SJSA1 (cell line): ENCODE measurements around the gene HS1BP3. TPM values are rescaled to one million over a fixed set of nuclear protein-coding genes. Genes with fewer than 3 reads are reported as not detected.

ENCODE experiments used
- DNase-seq, 2 experiments: peaks; one replicate each; pipeline ENCODE4 v3.0.0-alpha.2; 2015 to 2020; ENCODE audit warnings: low spot score in 2 of 2, low read depth in 1 of 2
- H3K27ac ChIP-seq: fragments of 250-450 bp; sonication (Bioruptor Pico); 2 replicates; pipeline ENCODE4 v1.5.1; 2020; ENCODE audit warnings: mild to moderate bottlenecking, moderate library complexity
- H3K27me3 ChIP-seq: fragments of 250-450 bp; sonication (Bioruptor Pico); replicated peaks from 2 replicates; pipeline ENCODE4 v1.5.1; 2020; ENCODE audit warnings: mild to moderate bottlenecking, moderate library complexity
- H3K36me3 ChIP-seq: fragments of 250-450 bp; sonication (Bioruptor Pico); 2 replicates; pipeline ENCODE4 v1.5.1; 2020; ENCODE audit warnings: mild to moderate bottlenecking
- H3K4me1 ChIP-seq: fragments of 250-450 bp; sonication (Bioruptor Pico); replicated peaks from 2 replicates; pipeline ENCODE4 v1.6.1; 2021; ENCODE audit warnings: mild to moderate bottlenecking
- H3K4me3 ChIP-seq: fragments of 250-450 bp; sonication (Bioruptor Pico); 2 replicates; pipeline ENCODE4 v1.5.1; 2020; ENCODE audit warnings: mild to moderate bottlenecking
- H3K9me3 ChIP-seq: fragments of 250-450 bp; sonication (Bioruptor Pico); replicated peaks from 2 replicates; pipeline ENCODE4 v1.5.1; 2020; ENCODE audit warnings: mild to moderate bottlenecking
- total RNA-seq: library from RNA; depleted of rRNA; stranded (reverse); fragments of >200 nt; shearing (Covaris generic); gene quantifications from 2 replicates; pipeline ENCODE4 v1.2.3, GENCODE V29; 2014

The HS1BP3 gene
- total RNA-seq, 1 experiment from 2014 or later = 17.2 TPM

DNA sequence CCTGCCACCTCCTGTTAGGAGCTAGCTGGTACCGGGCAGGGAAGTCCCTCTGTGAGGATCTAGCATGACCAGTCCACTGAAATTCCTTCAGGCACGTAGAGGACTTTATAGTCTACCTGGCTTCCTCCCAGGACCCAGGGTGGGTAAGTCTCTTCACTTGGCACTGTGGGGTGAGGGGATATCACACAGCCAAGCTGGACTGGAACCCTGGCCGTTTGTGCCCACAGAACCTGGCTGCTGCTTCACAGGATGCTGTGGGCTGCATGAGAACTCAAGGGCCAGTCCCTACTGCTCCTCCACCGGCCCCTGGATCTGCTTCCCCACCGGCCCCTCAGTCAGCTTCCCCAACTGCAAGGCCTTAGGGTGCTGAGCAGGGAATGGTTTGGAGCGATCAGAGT, 35.8 kb downstream of the HS1BP3 start:
- H3K4me3 ChIP-seq = no peak overlapping the region
- H3K27ac ChIP-seq = no peak overlapping the region
- 0 out of 2 replicates have a peak, but pooled peaks cover 5% of the 10 kb centered on the region for H3K36me3 ChIP-seq
- no peak for DNase-seq
- peaks cover 45% of the 10 kb centered on the region for H3K4me1 ChIP-seq
- no peaks in the 10 kb centered on the region for H3K9me3 ChIP-seq
- H3K27me3 ChIP-seq = no peaks in the 10 kb centered on the region

DNA sequence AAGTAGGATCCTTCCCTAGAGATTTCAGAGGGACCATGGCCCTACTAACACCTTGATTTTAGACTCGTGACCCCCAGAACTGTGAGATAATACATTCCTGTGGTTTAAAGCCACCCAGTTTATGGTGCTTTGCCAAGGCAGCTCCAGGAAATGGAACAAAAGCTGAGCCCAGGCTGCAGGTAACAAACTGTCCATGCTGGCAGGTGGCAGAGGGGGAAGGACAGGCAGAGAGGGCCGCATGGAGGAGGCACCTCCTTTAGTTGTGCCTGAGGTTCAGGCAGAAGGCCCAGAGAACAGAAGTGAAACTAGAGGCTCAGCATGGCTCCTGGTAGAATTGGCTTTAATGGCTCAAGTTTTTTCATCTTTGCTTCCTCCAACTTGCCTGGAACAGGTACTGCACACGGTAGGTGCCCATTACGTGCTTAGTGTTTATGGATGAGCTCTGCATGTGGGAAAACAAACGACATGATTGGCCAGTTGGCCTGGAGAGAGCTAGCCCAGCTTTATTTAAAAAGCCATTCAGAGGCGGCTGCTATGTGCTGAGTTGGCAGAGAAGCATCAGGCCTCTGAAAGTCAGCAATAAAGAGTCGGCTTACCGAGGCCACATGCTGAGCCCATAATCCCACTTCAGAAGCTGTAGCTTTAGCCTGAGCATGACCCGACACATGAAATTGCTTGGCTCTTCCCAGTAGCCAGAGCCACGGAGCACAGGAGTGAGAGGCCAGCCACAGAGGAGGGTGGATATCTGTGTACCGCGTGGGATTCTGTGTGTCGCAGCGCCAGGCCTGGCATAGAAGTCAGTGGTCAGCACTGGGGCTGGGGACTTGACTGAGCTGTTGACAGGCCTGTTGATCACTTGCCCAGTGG, 36.5 kb downstream of the HS1BP3 start:
- Histone ChIP-seq H3K4me1 (peaks cover 42% of the 10 kb centered on the region), H3K9me3 (no peaks in the 10 kb centered on the region), H3K36me3 (0 out of 2 replicates have a peak, but pooled peaks cover 5% of the 10 kb centered on the region), H3K27me3 (no peaks in the 10 kb centered on the region), H3K4me3 (no peak overlapping the region), H3K27ac (no peak overlapping the region)
- DNase-seq = no peak

DNA sequence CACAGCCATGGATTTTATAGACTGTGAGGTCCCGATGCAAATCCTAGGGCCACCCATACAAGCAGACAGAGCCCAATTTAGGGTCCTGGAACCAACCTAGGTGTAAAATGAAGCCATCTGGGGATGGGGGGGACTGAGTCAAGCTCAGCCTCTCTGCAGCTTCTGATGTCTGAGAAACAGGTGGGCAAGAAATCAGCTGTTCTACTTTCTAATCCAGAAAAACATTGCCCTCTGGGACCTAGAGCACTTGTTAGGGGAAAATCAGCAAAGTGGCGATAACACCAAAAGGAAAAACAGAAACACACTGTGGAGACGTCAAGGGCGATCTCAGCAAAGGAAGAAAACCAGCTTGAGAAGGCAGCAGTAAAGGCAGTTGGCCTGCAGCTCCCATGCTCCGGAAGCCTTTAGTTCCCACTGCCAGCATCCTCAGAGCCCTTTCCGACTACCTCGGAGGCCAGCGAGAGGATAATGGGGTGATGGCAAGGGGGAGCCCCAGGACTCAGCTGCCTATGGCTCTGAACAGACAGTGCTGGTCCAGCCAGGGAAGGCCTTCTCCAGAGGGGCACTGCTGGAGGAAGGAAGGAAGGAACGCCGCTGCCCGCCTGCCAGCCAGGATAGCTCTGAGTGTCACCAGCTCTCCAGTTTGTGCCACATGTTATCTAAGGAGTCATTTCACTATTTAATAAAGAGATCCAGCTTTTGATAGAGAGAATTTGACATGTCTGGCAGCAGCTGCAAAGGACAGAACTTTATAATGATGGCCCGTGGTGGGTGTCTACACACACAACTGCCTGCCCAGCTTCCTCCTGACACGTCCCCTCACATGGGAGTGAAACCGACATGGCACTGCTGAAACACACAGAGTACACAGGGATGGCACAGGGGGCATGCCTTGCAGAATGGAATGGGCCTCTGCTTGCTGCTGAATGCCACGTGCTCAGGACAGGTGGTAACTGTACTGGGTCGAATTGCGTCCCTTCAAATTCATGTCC, 37.7 kb downstream of the HS1BP3 start:
- DNase-seq = no peak
- peaks cover 30% of the 10 kb centered on the region for H3K4me1 ChIP-seq

DNA sequence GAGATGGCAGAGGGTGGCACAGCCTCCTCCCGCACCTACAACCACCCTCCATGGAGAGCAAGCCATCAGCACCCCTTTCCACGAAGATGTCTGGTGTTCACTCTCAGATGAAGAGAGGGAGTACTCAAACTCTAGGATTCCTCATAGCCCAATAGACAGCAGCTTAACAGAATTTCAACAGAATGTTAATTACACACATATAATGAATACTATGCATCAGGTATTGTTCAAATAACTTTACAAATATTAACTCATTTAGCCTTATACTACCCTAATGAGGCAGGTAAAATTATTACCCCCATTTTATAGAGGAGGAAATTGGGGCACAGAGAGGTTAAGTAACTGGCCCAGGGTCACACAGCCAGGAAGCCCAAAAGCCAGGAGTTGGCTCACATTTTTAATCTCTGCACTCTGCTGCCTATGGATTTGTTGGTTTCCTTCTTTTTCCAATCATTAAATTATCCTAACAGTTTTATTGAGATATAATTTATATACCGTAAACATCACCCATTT, 39.0 kb downstream of the HS1BP3 start:
- Histone ChIP-seq H3K36me3 (no peaks in the 10 kb centered on the region), H3K27ac (peak overlapping the region; percentile 58), H3K27me3 (no peaks in the 10 kb centered on the region), H3K9me3 (no peaks in the 10 kb centered on the region; the same call in 1 of the 2 replicates), H3K4me3 (no peak overlapping the region), H3K4me1 (peaks cover 18% of the 10 kb centered on the region)
- DNase-seq = no peak

More for the DNA sequence above, 37.7 kb downstream of the HS1BP3 start:
- Histone ChIP-seq H3K27me3 (no peaks in the 10 kb centered on the region), H3K4me3 (no peak overlapping the region), H3K36me3 (no peaks in the 10 kb centered on the region), H3K9me3 (no peaks in the 10 kb centered on the region), H3K27ac (no peak overlapping the region)

DNA sequence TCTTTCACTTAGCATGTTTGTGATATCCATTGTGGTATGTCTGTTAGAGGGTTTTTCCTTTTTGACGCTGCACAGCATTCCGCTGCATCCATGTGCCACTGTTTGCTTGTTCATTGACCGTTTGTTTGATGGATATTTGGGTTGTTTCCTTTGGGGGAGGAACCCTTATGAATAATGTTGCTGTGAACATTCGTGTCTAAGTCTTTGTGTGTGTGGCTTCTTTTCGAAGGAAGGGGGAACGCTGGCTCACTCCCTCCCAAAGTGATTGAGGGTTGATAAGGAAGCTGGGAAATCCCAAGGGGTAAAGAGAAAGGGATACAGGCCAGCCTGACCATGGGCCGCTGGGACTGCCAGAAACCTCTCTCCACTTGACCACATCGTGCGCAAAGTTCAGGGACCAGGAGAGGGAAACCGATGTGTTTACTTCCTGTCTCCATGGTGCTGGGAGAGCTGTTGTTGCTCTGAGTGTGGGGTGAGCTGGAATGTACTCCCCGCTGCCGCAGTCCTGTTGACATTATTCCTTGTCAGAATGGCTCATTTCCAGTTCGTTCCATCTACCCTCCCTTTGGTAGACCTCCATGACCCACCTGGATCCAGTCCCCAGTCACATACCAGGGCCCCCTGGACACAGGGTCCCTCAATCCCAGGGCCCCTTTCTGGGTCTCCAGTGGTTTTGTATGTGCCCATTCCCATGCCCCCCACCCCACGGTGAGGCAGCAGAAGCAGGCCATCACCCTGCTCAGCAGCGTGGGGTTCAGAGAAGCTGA, 39.6 kb downstream of the HS1BP3 start:
- Histone ChIP-seq H3K27me3 (no peaks in the 10 kb centered on the region), H3K9me3 (no peaks in the 10 kb centered on the region; the same call in 1 of the 2 replicates), H3K4me1 (peaks cover 18% of the 10 kb centered on the region), H3K27ac (peak overlapping the region; percentile 58), H3K4me3 (no peak overlapping the region), H3K36me3 (no peaks in the 10 kb centered on the region)
- DNase-seq = peak; percentile 84 to 86

DNA sequence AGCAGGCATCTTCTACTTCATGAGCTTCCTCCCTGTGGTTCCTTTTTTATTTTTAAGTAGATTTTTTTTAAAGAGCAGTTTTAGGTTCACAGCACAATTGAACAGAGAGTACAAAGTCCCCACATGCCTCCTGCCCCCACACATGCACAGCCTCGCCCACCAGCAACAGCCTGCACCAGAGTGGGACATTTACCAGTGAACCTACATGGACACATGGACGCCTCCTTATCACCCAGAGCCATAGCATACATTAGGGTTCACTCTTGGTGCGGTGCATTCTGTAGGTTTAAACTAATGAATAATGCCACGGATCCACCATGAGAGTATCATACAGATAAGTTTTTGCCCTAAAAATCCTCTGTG, 40.9 kb downstream of the HS1BP3 start:
- Histone ChIP-seq H3K27ac (no peak overlapping the region), H3K4me3 (no peak overlapping the region), H3K27me3 (no peaks in the 10 kb centered on the region), H3K9me3 (no peaks in the 10 kb centered on the region; the same call in 1 of the 2 replicates), H3K4me1 (peaks cover 18% of the 10 kb centered on the region), H3K36me3 (no peaks in the 10 kb centered on the region)
- no peak for DNase-seq

DNA sequence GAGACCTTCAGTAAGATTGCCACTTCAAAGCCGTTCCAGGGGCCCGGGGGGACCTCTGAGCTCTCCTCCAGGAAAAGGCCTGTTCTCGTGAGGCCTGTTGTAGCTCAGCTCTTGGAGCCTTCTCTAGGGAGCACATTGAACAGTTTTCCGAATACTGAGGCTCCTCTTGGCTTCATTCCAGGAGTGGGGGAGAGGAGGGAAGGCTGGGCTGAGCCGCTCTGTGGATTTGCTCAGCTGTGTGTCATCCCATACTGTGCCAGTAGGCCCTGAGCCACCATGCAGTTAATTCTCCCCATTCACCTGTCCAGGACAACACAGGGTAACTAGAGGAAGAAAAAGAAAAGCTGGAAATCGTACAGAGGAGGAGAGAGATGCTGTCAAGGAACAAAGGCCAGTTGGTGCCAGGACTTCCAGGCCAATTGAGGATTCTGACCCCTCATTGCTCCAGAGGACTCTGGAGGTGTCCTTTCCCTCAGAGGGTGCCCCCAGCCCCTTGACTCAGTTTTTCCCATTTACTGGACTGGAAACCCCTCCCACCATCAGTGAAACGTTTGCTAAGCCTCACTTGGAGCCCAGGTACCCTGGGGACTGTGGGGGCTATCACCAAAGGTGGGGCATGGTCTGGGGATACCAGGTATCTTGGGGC, 41.4 kb downstream of the HS1BP3 start:
- no peak for DNase-seq

DNA sequence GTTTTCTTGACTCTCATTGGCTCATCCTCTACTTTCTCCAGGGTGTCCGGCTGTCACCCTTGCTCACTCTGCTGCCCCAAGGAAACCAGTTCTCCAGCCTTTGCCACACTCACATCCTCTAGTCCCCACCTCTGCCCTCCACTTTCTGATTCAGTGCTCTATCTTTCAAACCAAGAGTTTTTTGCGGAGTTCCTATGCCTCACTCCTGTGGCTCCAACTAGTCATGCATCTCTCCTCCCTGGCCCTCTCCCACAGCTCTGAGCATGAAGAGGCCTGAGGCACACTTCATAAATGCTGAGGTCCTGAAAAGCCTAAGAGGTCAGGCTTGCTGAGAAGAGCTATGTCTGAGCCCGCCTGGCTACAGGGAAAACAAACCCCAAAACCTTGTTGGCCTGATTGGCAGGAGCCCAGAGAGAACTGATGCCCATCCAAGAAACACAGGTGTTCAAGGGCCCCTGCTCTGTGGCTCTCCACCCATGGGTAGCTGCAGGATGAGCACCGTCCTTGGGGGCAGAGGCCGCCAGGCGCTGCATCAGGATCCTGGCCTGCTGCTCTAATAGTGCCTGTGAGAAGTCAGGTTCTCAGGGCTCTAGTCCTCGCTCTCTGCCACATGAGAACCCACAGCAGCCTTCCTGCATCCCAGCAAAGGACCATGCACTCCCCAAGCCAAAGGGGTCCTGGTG, 42.1 kb downstream of the HS1BP3 start:
- H3K27me3 ChIP-seq = no peaks in the 10 kb centered on the region
- DNase-seq = no peak
- H3K4me3 ChIP-seq = no peak overlapping the region
- no peaks in the 10 kb centered on the region for H3K36me3 ChIP-seq
- no peaks in the 10 kb centered on the region; the same call in 1 of the 2 replicates for H3K9me3 ChIP-seq
- peaks cover 11% of the 10 kb centered on the region for H3K4me1 ChIP-seq
- H3K27ac ChIP-seq = no peak overlapping the region

More for the DNA sequence above, 41.4 kb downstream of the HS1BP3 start:
- no peaks in the 10 kb centered on the region; the same call in 1 of the 2 replicates for H3K9me3 ChIP-seq
- peaks cover 17% of the 10 kb centered on the region for H3K4me1 ChIP-seq
- no peaks in the 10 kb centered on the region for H3K27me3 ChIP-seq
- H3K4me3 ChIP-seq = no peak overlapping the region
- H3K27ac ChIP-seq = no peak overlapping the region
- no peaks in the 10 kb centered on the region for H3K36me3 ChIP-seq

DNA sequence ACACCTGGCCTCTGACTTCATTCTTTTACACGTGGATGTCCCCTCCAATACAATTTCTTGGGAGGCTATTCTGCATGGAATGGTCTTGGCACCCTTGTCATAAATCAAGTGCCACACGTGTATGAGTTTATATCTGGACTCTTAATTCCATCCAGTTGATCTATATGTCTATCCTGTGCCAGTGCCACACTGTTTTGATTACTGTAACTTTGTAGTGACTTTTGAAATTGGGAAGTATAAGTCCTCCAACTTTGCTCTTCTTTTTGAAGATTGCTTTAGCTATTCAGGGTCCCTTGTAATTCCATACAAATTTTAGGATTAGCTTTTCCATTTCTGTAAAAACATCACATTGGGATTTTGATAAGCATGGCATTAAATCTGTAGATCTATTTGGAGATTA, 43.5 kb downstream of the HS1BP3 start:
- Histone ChIP-seq H3K4me3 (no peak overlapping the region), H3K27me3 (no peaks in the 10 kb centered on the region), H3K27ac (no peak overlapping the region), H3K9me3 (no peaks in the 10 kb centered on the region; the same call in 1 of the 2 replicates), H3K4me1 (peaks cover 11% of the 10 kb centered on the region), H3K36me3 (no peaks in the 10 kb centered on the region)
- no peak for DNase-seq

DNA sequence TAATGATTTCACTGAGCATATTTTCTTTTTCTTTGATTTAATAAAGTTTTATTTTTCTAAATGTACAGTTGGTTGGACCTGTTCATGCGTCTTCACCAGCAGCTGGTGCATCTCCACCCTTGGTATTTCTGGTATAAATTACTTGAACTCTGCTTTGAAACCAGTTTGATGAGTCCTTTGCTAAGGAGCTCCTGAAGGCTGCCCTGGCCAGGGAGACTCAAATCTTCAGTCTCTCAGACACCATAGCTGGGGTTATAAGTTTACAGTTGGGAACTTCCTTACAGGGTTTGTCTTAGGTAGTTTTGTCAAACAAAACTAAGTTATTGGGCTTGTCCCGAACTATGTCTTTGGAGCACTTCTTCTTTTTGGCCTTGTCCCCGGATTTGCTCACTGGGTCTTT, 44.7 kb downstream of the HS1BP3 start:
- Histone ChIP-seq H3K9me3 (no peaks in the 10 kb centered on the region; the same call in 1 of the 2 replicates), H3K27ac (no peak overlapping the region), H3K27me3 (no peaks in the 10 kb centered on the region), H3K36me3 (no peaks in the 10 kb centered on the region), H3K4me3 (no peak overlapping the region), H3K4me1 (peaks cover 4% of the 10 kb centered on the region)
- DNase-seq = no peak

DNA sequence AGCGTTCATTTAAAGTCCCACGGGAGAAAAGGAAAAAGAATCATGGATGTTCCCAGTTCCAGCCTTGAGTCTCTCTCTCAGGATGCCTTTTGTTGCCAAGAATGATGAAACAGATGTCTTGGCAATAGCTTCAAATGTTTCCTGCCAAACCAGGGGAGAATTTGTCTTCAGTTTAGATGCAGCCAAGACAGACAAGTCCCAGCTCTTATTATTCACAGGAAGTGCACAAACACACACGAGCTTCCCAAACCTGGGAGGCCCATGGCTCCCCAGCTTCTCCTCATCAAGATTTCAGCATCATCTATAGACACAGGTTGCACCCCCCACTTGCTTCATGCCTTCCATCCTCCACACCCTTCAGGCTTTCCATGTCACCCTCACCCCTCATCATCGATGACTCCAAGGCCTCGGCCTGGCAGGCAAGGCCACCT, 45.9 kb downstream of the HS1BP3 start:
- DNase-seq = no peak
- Histone ChIP-seq H3K27ac (no peak overlapping the region), H3K4me3 (no peak overlapping the region), H3K9me3 (no peaks in the 10 kb centered on the region; the same call in 1 of the 2 replicates), H3K36me3 (no peaks in the 10 kb centered on the region), H3K4me1 (no peaks in the 10 kb centered on the region), H3K27me3 (no peaks in the 10 kb centered on the region)

DNA sequence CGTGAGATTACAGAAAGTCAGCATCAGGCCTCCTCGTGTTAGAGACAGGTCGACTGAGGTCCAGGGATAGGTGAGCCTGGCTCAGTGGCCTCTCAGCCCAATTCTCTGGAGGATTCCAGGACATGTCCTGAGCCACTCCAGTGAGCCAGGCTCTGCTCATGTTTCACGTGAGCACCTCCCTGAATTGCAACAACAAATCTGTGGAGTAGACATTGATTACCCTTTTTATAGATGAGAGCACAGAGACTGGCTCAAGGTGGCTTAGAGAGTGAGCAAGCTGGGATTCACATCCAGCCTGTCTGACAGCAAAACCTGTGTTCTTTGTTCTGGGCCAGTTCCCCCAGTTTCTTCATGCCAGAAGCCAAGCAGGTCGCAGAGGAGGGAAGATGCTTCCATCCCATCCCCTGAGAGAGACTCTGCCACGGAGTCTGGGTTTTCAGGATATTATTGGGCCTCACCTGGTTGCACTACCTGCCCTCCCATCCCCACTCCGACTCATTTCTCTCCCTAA, 46.4 kb downstream of the HS1BP3 start:
- no peak overlapping the region for H3K4me3 ChIP-seq
- H3K27ac ChIP-seq = no peak overlapping the region
- H3K36me3 ChIP-seq = no peaks in the 10 kb centered on the region
- no peaks in the 10 kb centered on the region; the same call in 1 of the 2 replicates for H3K9me3 ChIP-seq
- H3K4me1 ChIP-seq = no peaks in the 10 kb centered on the region
- DNase-seq = no peak
- H3K27me3 ChIP-seq = no peaks in the 10 kb centered on the region
